Activated CD8-positive, alpha-beta memory T cell treated with anti-CD3 and anti-CD28 coated beads for 4 hours (primary cell): Measurements from ENCODE around the gene ECT2L.

Source experiments
- DNase-seq, 2 donors: peaks; one replicate each; pipeline ENCODE4 v3.0.0-alpha.2; 2020; ENCODE audit warnings: low read depth in 2 of 2

The ECT2L gene

DNA sequence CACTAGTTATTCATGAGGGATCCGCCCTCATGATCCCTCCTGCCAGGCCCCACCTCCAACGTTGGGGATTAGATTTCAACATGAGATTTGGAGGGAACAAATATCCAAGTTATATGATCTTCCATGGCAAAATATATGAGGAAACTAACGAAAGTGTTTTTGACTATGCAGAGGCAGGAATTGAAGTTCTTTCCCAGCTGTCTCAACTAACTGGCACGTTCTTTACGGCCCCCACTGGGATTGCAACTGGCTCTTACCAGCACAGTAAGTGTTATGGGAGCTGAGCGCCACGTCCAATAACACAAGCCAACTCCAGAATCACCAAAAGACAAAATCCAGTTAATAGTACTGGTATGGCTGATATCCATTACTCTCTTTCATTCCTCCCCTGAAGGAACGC, 66.6 kb downstream of the ECT2L start:
- DNase-seq, result no peak

DNA sequence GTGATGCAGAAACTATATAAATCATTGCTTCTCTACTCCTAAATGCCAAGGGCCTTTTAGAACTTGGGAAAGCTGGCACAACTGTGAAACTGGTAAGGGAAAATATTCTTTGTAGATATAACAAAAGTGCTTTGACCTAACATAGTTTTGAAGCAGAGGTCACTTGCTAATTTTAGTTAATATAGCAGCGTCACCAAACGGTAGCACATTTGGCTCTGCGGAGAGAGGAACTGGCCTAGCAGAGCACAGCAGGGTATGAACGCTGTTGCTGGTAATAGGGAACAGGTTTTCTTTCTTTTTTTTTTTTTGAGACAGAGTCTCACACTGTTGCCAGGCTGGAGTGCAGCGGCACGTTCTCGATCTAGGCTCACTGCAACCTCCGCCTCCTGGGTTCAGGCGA, 67.4 kb downstream of the ECT2L start:
- no peak for DNase-seq

DNA sequence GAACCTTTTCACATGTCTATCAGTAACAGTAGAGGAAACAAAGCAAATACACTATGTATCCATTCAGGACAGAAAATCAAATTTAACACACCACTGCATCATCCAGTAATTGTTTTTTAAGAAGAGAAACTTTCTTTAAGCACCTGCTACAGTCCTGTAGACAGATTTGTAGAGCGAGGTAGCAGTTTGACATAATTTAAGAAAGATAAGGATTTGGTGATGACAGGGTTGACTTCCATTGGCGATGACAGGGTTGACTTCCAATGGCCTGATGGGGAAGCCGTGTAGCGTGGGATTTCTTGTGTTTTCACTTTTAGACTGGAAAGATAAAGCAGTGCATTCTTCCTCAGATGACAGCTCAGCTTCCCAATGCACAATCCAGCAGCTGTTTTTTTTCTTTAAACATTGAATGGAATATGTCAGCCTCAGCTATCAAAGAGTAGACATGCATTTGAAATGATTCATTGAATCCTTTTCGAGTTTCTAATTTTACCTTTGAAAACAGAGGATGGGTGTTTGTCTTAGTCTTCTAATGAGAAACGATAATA, 68.5 kb downstream of the ECT2L start:
- DNase-seq, result no peak

DNA sequence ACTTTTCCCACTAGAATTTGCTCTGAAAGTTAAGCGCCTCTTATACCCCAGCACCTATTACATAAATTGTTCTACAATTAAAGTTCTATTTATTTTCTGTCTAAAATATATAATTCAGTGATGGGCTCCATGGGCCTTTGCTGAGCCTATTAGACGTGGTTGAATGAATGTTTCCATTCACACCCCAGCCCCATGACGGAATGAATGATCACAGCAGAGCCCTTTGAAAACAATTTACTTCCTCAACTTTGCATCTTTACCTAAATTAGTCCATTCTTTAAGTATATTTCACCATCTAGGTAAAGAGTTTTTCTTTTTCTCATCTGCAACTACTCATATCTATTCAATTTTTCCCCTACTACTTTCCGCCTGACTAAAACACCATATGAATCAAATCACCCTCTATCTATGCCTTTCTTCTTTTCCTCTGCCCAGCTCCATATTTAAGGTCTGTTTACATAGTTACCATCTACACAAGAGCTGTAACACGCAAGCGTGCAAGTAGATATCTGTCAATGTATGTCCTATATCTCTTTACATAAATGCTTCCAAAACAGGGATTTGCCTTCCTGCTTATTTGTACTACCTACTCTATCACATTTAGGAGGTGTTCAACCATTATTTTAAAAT, 69.7 kb downstream of the ECT2L start:
- DNase-seq, result no peak

DNA sequence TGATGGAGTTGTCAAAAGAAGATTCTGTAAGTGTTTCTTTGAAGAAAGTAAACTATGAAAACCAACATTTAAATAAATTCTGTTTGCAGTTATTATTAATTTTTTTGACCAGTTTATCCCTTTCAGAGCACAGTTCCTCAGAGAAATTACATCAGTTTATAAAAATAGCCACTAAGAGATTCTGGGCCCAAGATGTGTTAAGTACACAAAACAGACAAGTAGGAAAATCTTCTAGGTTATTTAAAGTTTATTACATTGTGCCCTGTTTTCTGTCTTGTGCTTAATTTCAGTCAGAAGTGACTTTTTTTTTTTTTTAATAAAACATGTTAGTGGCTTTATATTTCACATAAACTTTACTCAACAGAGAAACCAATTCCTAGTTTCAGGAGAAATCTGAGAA, 72.3 kb downstream of the ECT2L start:
- DNase-seq, result no peak

DNA sequence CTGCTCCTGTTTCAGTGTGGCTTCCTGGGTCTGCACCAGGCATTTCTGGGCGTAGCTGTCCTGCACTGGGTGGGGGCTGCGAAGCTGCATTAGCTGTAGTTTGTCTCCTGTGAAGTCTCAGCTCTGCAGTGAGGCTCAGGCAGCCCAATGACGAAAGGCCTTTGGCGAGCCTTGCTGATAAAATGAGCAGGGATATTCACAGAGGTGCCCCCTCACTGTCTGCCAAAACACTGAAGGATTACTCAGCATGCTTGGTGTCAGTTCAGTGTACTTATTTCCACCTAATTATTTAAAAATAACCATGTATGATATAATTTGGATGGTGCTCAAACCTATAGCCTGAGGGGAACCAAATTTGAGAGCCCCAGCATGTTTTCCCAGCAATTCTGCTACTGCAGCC, 73.5 kb downstream of the ECT2L start:
- no peak for DNase-seq

DNA sequence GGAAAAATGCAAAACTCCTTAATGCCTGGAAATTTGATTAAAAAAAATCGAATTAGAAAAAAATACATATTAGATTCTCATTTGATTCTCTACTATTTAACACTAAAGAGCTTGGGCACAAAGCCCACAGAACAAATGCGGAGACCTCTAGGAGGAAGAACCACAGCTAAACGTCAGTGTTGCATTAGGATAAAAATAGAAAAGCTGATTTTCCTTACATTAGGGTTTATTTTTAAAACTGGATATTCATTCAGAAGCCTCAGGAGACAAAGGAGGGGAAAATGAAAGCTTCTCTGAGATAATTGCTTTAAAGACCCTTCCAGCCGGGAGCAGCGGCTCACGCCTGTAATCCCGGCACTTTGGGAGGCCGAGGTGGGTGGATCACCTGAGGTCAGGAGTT, 77.3 kb downstream of the ECT2L start:
- no peak for DNase-seq

DNA sequence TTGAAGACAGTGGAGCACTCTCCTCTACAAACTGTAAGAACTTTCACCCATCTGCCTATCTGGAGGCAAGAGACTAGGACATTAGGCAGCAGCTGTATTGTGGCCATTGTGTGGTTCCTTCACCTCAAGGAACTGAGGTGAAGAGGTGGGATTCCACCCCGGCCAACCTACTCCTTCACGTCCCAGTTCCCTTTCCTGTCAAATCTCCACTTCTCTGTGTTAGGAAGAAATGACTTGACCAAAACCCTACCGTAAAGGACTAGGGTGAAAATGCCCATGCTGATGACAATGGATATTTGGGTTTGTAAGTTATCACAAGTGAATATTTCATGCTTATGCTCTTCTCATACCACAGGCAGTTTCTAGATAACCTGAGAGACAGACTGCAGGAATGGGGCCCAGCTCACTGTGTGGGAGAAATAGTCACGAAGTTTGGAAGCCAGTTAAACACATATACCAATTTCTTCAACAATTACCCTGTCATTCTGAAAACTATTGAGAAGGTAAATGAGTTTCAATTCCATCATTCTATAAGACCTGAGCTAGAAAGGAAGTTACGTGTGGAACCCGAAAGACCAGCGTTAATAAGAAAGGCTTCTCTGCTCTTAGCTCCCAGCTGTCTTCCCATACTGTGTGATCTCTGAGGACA, 86.6 kb downstream of the ECT2L start:
- DNase-seq, result no peak

DNA sequence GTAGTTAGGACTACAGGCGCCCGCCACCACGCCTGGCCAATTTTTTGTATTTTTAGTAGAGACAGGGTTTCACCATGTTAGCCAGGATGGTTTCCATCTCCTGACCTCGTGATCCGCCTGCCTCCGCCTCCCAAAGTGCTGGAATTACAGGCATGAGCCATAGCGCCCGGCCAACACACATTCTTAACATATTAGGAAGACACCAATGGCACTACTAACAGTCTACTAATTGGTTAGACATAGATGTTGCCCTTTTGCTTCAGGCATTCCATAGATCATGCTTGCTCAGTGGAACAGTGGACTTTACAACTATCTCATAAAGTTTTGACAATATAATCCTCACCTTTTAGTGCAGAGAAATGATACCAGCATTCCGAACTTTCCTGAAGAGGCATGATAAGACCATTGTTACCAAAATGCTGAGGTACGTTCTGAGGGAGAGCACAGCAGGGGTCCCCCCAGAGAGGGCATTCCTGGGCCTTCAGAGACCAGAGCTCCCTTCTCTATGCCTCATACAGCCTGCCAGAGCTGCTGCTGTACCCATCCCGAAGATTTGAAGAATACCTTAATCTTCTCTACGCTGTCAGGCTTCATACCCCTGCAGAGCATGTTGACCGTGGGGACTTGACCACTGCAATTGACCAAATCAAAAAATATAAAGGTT, 89.4 kb downstream of the ECT2L start:
- no peak for DNase-seq

DNA sequence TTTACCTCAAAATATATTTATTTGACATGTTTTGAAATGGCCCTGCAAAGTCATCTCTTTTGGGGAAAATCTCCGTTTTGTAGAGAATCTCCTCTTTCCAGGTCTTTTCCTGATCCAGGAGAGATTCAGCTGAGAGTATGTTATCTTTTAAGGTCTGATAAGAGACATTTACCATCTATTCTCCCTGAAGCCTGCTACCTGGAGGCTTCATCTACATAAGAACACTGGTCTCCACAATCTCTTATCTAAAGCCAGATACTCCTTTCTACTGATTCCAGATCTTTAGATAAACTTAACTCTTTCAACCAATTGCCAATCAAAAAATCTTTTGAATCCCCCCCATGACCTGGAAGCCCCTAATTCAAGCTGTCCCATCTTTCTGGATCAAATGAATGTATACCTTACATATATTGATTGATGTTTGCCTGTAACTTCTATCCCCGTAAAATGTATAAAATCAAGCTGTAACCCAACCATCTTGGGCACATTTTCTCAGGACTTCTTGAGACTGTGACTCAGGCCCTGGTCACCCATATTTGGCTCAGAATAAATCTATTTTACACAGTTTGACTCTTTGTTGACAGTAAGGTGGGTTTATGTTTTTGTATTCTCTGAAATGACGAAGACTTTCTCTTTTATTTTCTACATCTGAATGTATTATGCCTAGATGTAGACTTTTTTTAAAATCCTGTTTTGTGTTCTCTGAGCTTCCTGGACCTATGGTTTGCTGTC, 95.5 kb downstream of the ECT2L start:
- no peak for DNase-seq

DNA sequence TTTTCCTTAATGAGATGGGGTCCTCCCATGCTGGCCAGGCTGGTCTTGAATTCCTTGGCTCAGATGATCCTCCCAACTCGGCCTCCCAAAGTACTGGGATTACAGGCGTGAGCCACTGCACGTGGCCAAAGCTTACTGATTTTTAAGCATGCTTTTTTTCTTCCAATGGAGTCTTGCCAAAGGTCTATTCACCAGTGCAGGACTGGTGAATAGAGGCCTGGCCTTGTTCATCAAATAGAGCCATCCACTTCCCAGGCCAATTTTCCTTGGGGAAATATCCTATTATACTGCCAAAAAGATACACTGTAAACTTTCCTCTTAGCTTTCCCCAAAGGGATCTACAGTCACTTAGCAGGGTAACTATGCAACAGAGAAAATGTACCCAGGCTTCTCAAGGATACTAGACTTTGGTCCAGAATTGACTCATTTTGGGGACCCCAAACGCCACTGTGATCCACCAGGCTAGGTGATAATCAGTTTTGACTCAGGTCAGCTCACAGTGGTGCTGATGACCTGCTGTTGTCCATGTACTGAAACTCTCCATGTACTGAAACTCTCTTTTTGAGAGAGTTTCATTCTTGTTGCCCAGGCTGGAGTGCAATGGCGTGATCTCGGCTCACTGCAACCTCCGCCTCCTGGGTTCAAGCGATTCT, 100.3 kb downstream of the ECT2L start:
- no peak for DNase-seq

DNA sequence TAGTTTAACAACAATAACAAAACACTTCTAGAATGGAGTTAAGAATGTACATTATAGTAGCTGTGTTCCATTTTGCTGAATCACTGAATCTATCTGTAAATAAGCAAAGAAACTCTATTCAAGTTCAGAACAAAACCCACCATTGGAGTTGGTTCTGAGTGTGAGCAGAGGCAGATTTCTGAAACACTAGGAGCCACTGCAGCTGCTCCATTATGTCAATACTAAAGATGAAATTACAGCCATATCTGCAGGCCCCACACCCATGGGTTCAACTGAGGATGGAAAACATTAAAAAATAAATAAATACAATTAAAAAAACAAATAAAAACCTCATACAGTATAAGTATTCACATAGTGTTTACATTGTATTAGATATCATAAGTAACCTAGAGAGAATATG, 101.1 kb downstream of the ECT2L start:
- no peak for DNase-seq

DNA sequence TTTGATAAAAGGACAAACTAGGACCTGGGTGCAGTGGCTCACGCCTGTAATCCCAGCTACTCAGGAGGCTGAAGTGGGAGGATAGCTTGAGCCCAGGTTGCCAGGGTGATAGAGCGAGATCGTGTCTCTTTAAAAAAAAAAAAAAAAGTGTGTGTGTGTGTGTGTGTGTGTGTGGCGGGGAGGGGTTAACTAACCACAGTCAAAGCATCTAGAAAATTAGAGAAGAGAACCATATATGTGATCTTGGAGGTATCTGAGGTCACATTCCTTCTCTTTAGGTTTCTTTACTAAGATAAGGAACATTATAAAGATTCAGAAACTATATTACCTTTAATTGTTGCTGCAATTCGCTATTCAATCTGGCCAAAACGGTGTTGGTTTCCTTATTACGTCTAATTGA, 111.3 kb downstream of the ECT2L start:
- no peak for DNase-seq

DNA sequence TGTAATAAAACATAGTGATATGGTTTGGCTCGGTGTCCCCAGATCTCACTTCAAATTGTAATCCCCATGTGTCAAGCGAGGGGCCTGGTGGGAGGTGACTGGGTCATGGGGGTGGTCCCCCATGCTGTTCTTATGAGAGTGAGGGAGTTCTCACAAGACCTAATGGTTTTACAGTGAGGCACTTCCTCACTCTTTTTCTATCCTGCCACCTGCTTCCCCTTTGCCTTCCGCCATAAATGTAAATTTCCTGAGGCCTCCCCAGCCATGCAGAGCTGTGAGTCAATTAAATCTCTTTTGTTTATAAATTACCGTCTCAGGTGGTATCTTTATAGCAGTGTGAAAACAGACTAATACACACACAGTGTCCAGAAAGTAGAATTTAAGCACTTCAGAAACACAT, 113.6 kb downstream of the ECT2L start:
- DNase-seq, result no peak

DNA sequence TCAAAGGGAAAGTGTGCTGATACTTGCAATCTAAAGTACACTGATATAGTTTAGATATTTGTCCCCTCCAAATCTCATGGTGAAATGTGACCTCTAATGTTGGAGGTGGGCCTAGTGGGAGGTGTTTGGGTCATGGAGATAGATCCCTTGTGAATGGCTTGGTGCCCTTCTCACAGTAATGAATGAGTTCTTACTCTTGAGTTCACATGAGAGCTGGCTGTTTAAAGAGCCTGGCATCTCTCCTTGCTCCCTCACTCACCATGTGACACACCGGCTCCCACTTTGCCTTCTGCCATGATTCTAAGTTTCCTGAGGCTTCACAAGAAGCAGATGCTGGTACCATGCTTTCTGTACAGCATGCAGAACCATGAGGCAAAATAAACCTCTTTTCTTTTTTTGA, 114.1 kb downstream of the ECT2L start:
- no peak for DNase-seq

DNA sequence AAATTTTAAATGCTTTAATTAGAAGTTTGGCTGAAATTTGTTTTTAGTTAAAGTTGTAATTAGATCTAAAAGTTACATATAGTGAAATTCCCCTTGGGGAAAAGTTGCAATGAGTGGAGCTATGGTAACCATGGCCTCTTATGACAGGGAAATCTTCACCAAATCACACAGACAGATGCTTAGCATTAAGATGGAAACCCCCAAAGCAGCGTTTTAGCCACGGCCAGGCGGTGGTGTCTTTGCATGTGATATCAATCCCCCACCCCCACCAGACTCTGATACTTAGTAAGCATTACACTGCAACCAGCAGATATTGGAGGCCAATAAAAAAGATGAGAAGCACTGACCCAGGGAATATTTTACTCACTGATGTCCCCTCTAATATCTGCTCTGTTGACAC, 116.4 kb downstream of the ECT2L start:
- no peak for DNase-seq

DNA sequence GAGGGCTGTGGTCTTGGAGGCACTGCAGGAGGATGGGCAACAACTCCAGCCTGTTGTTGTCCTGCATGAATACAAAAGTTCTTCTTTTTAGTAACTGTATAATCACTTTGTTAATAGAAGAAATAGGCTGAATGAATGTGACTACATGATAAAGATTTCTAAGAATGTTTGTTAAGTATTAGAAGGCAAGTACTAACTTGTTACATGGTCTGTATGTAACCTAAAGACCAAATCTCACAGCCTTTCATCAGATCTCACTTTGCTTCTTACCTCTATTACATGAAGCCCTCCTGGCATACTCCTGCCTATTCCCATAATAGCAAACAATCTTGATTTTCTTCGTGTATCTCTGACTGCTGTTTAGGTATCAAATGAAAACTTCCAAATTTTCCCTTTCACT, 118.8 kb downstream of the ECT2L start:
- DNase-seq, result no peak

DNA sequence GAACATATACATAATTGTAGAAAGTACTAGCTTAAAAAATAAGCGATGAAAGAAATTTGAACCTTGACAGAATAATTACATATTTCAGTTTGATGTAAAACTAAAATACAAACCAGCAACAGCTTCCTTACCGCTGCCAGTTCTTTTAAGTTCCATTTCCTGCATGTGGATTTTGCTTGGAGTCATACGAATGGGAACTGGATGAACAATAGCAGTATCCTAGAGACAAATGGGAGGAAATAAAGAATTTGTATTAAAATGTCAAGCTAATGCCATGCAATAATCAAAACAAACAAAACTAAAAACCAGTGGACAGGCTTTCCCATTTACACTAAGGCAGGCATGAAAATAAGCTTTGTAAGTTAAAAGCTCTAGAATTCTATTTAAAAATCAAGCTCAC, 125.0 kb downstream of the ECT2L start:
- no peak for DNase-seq

DNA sequence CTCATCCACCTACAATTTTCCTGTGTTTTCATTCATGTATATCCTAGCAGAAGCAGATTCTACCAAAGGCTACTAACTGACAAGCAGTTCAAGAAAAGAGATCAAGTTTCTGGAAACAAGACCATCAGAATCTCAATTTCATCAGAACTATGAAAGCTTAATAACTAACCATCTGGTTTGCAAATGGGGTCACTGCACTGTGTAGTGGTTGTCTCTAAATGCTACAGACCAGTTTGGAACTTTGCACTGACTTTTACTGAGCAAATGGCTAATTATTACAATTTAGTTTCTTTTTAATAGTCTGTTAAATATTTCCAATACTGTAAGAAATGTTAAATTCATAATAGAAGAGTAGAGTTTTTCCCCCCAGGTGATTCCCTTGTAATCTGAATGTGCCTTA, 127.7 kb downstream of the ECT2L start:
- DNase-seq, result no peak

DNA sequence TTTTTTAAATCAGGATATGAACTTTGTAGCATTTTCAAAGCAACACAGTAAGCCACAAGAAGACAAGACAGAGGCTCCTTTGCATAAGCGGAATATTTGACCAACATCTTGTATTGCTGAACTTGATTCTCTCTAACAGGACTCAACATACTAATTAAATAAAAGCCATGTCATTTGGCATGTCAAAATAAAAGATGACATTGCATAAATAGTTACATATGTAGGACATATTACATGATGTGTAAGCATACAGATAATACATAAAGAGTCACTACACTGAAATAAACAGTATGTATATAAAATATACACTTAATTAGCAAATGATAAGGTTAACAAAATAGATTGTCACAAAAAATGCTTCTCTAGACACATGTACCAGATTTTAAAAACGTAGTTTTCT, 129.9 kb downstream of the ECT2L start:
- no peak for DNase-seq

DNA sequence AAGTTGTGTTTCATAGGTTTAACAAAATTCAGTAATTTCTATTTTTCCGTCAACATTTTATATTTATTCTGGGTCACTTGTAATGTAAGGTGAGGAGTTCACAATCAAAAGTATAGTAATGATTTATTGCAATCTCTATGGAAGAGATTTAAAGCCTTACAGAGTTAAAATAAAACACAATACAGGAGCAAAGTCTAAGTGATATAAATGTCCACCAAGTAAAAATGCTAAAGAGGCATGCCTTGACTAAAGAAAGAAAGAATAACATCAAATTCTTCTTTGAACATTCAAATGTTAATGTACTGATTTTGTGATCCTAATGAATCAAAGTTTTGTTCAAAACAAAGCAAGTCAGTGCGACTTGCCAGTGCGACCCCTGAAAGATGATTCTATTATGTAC, 130.7 kb downstream of the ECT2L start:
- no peak for DNase-seq

DNA sequence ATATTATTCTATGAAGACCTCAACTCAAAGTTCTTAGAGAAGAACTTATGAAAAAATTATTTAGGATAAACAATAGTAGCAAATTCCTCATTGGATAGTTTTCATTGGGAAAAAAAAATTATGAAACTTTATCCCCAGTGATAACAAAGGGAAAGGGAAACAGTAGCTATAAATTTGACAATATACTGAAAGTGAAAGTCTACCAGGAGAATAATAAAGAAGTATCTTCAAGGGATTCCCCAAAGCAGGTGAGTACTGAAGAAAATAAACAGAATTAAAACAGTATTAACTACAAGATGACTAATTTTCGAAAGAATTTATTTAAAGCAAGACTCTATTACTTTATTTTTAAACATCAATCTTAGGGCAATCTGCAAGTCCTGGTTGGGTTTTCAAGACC, 135.8 kb downstream of the ECT2L start:
- DNase-seq, result no peak
